ENCODE results near the gene CD200R1.

GRCh38 chr3:112963683-112964082 lies 11.2 kb downstream of the CD200R1 start:
- TF ChIP-seq CTCF (conservative IDR thresholded peaks at IDR 0.05; ENCODE audit: low read length) (no peak), EZH2phosphoT487 (IDR thresholded peaks at IDR 0.05; ENCODE audit: borderline replicate concordance, low read depth, low read length) (no peak)
